ENCODE data around the gene VAV1. TPM values are rescaled to one million over a fixed set of nuclear protein-coding genes. Genes with fewer than 3 reads are reported as not detected.
"Not testable (repeated sequence)": the region's sequence is repeated elsewhere in the genome, so short reads cannot be mapped to it uniquely, and the experiment has no call there.

Gene VAV1
- total and polyA plus RNA-seq, 4 donors: 4.2 to 9.5 (median 5.2) TPM

GRCh38 chr19:6767357-6768235 is 4.9 kb upstream of the VAV1 start, which contains the start of gene SH2D3A:
Gene SH2D3A, minus strand, starts transcription at chr19:6767435. Its CDS starts 3,687 bp downstream, at chr19:6763748.
- Histone ChIP-seq H3K27ac (ENCODE audit: low read depth, low read length) (no peak within 1 kb of the TSS), H3K27me3 (ENCODE audit: control insufficient read depth, insufficient read depth, low read length) (peaks cover 26% of the 10 kb centered on the region), H3K9me3 (ENCODE audit: control insufficient read depth, insufficient read depth, low read length) (no peaks in the 10 kb centered on the region), H3K4me3 (ENCODE audit: low read depth, low read length) (no peak within 1 kb of the TSS), H3K4me1 (ENCODE audit: control insufficient read depth, insufficient read depth, low read length) (peaks cover 10% of the 10 kb centered on the region), H3K36me3 (ENCODE audit: control insufficient read depth, insufficient read depth, low read length) (no peaks in the 10 kb centered on the region)
- WGBS (ENCODE audit: insufficient coverage): 2% methylated on average over 41 of the region's 47 CpGs
- DNase-seq (ENCODE audit: low read depth in 4 of 6, low spot score in 6 of 6): peak in 2 of 6 donors; percentile 22 to 53

- peaks cover 26% of the 10 kb centered on the region for H3K27me3 ChIP-seq (ENCODE audit: control insufficient read depth, insufficient read depth, low read length)
- no peak overlapping the region for H3K4me3 ChIP-seq (ENCODE audit: low read depth, low read length)
Observed at GRCh38 chr19:6768236-6768785, 4.2 kb upstream of the VAV1 start.

GRCh38 chr19:6769006-6769619 is 3.4 kb upstream of the VAV1 start:
- H3K9me3 ChIP-seq (ENCODE audit: control insufficient read depth, insufficient read depth, low read length): no peaks in the 10 kb centered on the region
- no peak overlapping the region for H3K4me3 ChIP-seq (ENCODE audit: low read depth, low read length)
- WGBS (ENCODE audit: insufficient coverage): 100% methylated on average over 2 of the region's 11 CpGs
- H3K27me3 ChIP-seq (ENCODE audit: control insufficient read depth, insufficient read depth, low read length): peaks cover 26% of the 10 kb centered on the region
- DNase-seq (ENCODE audit: low read depth in 4 of 6, low spot score in 6 of 6): no peak
- H3K27ac ChIP-seq (ENCODE audit: low read depth, low read length): no peak overlapping the region
- no peaks in the 10 kb centered on the region for H3K36me3 ChIP-seq (ENCODE audit: control insufficient read depth, insufficient read depth, low read length)
- H3K4me1 ChIP-seq (ENCODE audit: control insufficient read depth, insufficient read depth, low read length): peaks cover 10% of the 10 kb centered on the region

More at GRCh38 chr19:6768236-6768785, 4.2 kb upstream of the VAV1 start:
- Histone ChIP-seq H3K27ac (ENCODE audit: low read depth, low read length) (no peak overlapping the region), H3K9me3 (ENCODE audit: control insufficient read depth, insufficient read depth, low read length) (no peaks in the 10 kb centered on the region), H3K36me3 (ENCODE audit: control insufficient read depth, insufficient read depth, low read length) (no peaks in the 10 kb centered on the region), H3K4me1 (ENCODE audit: control insufficient read depth, insufficient read depth, low read length) (peaks cover 10% of the 10 kb centered on the region)
- DNase-seq (ENCODE audit: low read depth in 4 of 6, low spot score in 6 of 6): no peak
- 67% methylated on average over 6 of the region's 8 CpGs for WGBS (ENCODE audit: insufficient coverage)

- peaks cover 16% of the 10 kb centered on the region for H3K27me3 ChIP-seq (ENCODE audit: control insufficient read depth, insufficient read depth, low read length)
- H3K4me1 ChIP-seq (ENCODE audit: control insufficient read depth, insufficient read depth, low read length): peaks cover 10% of the 10 kb centered on the region
- not testable (repeated sequence) for H3K4me3 ChIP-seq (ENCODE audit: low read depth, low read length); H3K9me3 ChIP-seq (ENCODE audit: control insufficient read depth, insufficient read depth, low read length); DNase-seq (ENCODE audit: low read depth in 4 of 6, low spot score in 6 of 6); H3K36me3 ChIP-seq (ENCODE audit: control insufficient read depth, insufficient read depth, low read length); H3K27ac ChIP-seq (ENCODE audit: low read depth, low read length)
- WGBS (ENCODE audit: insufficient coverage): 88% methylated on average over 7 of the region's 7 CpGs
Observed at GRCh38 chr19:6771648-6772027, 870 bp upstream of the VAV1 start.

- no peaks in the 10 kb centered on the region for H3K36me3 ChIP-seq (ENCODE audit: control insufficient read depth, insufficient read depth, low read length)
- H3K4me3 ChIP-seq (ENCODE audit: low read depth, low read length): peak overlapping the region; percentile 12
- no peak overlapping the region for H3K27ac ChIP-seq (ENCODE audit: low read depth, low read length)
- H3K9me3 ChIP-seq (ENCODE audit: control insufficient read depth, insufficient read depth, low read length): no peaks in the 10 kb centered on the region
- peaks cover under 1% of the 10 kb centered on the region for H3K4me1 ChIP-seq (ENCODE audit: control insufficient read depth, insufficient read depth, low read length)
- WGBS (ENCODE audit: insufficient coverage): 71% methylated on average over 14 of the region's 14 CpGs
- peaks cover 4% of the 10 kb centered on the region for H3K27me3 ChIP-seq (ENCODE audit: control insufficient read depth, insufficient read depth, low read length)
- no peak for DNase-seq (ENCODE audit: low read depth in 4 of 6, low spot score in 6 of 6)
Observed at GRCh38 chr19:6772866-6773322, 386 bp downstream of the VAV1 start.

- H3K36me3 ChIP-seq (ENCODE audit: control insufficient read depth, insufficient read depth, low read length): no peaks in the 10 kb centered on the region
- peak overlapping the region; percentile 12 for H3K4me3 ChIP-seq (ENCODE audit: low read depth, low read length)
- 63% methylated on average over 5 of the region's 8 CpGs for WGBS (ENCODE audit: insufficient coverage)
- H3K27me3 ChIP-seq (ENCODE audit: control insufficient read depth, insufficient read depth, low read length): no peaks in the 10 kb centered on the region
- no peaks in the 10 kb centered on the region for H3K9me3 ChIP-seq (ENCODE audit: control insufficient read depth, insufficient read depth, low read length)
- DNase-seq (ENCODE audit: low read depth in 4 of 6, low spot score in 6 of 6): no peak
- H3K4me1 ChIP-seq (ENCODE audit: control insufficient read depth, insufficient read depth, low read length): no peaks in the 10 kb centered on the region
- no peak overlapping the region for H3K27ac ChIP-seq (ENCODE audit: low read depth, low read length)
Observed at GRCh38 chr19:6773323-6773931, 919 bp downstream of the VAV1 start.

- 94% methylated on average over 4 of the region's 11 CpGs for WGBS (ENCODE audit: insufficient coverage)
- Histone ChIP-seq H3K27me3 (ENCODE audit: control insufficient read depth, insufficient read depth, low read length) (no peaks in the 10 kb centered on the region), H3K27ac (ENCODE audit: low read depth, low read length) (no peak overlapping the region), H3K36me3 (ENCODE audit: control insufficient read depth, insufficient read depth, low read length) (no peaks in the 10 kb centered on the region), H3K9me3 (ENCODE audit: control insufficient read depth, insufficient read depth, low read length) (no peaks in the 10 kb centered on the region), H3K4me1 (ENCODE audit: control insufficient read depth, insufficient read depth, low read length) (no peaks in the 10 kb centered on the region), H3K4me3 (ENCODE audit: low read depth, low read length) (no peak overlapping the region)
- DNase-seq (ENCODE audit: low read depth in 4 of 6, low spot score in 6 of 6): peak in 1 of 6 donors; percentile 43
Observed at GRCh38 chr19:6774821-6775707, 2.6 kb downstream of the VAV1 start.

GRCh38 chr19:6776045-6776444 is 3.5 kb downstream of the VAV1 start:
- not testable (repeated sequence) for H3K9me3 ChIP-seq (ENCODE audit: control insufficient read depth, insufficient read depth, low read length); H3K36me3 ChIP-seq (ENCODE audit: control insufficient read depth, insufficient read depth, low read length); H3K4me1 ChIP-seq (ENCODE audit: control insufficient read depth, insufficient read depth, low read length); DNase-seq (ENCODE audit: low read depth in 4 of 6, low spot score in 6 of 6); H3K4me3 ChIP-seq (ENCODE audit: low read depth, low read length); H3K27ac ChIP-seq (ENCODE audit: low read depth, low read length); H3K27me3 ChIP-seq (ENCODE audit: control insufficient read depth, insufficient read depth, low read length)

- Histone ChIP-seq H3K27me3 (ENCODE audit: control insufficient read depth, insufficient read depth, low read length) (no peaks in the 10 kb centered on the region), H3K27ac (ENCODE audit: low read depth, low read length) (no peak overlapping the region), H3K4me3 (ENCODE audit: low read depth, low read length) (no peak overlapping the region), H3K4me1 (ENCODE audit: control insufficient read depth, insufficient read depth, low read length) (no peaks in the 10 kb centered on the region), H3K36me3 (ENCODE audit: control insufficient read depth, insufficient read depth, low read length) (no peaks in the 10 kb centered on the region), H3K9me3 (ENCODE audit: control insufficient read depth, insufficient read depth, low read length) (no peaks in the 10 kb centered on the region)
- DNase-seq (ENCODE audit: low read depth in 4 of 6, low spot score in 6 of 6): no peak
- WGBS (ENCODE audit: insufficient coverage): 93% methylated on average over 4 of the region's 4 CpGs
Observed at GRCh38 chr19:6776999-6777398, 4.5 kb downstream of the VAV1 start.
